ENCODE data around the gene ABCC1.

DNA sequence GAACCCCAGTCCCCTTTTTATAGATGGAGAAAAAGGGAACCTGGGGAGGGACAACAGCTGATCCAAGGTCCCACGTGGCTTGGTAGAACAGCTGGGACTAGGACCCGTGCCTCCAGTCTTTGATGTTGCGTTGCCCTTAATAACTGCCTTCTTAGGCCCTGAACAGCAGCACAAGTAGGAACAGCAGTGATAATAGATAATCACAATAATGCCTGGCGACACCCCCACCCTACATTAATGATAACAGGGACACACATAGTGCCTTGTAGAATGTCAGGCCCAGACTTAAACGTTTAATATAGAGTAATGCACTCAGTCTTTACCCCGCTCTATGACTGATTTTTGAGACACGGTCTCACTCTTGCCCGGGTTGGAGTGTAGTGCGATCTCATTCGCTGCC, 177.5 kb downstream of the ABCC1 start:
- TF ChIP-seq, protein P1, sequence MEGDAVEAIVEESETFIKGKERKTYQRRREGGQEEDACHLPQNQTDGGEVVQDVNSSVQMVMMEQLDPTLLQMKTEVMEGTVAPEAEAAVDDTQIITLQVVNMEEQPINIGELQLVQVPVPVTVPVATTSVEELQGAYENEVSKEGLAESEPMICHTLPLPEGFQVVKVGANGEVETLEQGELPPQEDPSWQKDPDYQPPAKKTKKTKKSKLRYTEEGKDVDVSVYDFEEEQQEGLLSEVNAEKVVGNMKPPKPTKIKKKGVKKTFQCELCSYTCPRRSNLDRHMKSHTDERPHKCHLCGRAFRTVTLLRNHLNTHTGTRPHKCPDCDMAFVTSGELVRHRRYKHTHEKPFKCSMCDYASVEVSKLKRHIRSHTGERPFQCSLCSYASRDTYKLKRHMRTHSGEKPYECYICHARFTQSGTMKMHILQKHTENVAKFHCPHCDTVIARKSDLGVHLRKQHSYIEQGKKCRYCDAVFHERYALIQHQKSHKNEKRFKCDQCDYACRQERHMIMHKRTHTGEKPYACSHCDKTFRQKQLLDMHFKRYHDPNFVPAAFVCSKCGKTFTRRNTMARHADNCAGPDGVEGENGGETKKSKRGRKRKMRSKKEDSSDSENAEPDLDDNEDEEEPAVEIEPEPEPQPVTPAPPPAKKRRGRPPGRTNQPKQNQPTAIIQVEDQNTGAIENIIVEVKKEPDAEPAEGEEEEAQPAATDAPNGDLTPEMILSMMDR (conservative IDR thresholded peaks at IDR 0.05; ENCODE audit: low read length) = no peak
- TF ChIP-seq EZH2phosphoT487 (IDR thresholded peaks at IDR 0.05; ENCODE audit: borderline replicate concordance) = no peak

All from Loucy (cell line).